Measurements from ENCODE around the gene LRP5.

The LRP5 gene

GRCh38 chr11:68382358-68382998 lies 70.1 kb downstream of the LRP5 start:
- DNase-seq (ENCODE audit: low read depth) = no peak
- no peak for TF ChIP-seq CTCF (IDR thresholded peaks at IDR 0.05; ENCODE audit: insufficient read depth, low read depth, low read length, missing control alignments)
- no peak overlapping the region for H3K4me3 ChIP-seq (ENCODE audit: low read length)

GRCh38 chr11:68383976-68384501 lies 71.6 kb downstream of the LRP5 start:
- TF ChIP-seq CTCF (IDR thresholded peaks at IDR 0.05; ENCODE audit: insufficient read depth, low read depth, low read length, missing control alignments) = peak; percentile 90
- DNase-seq (ENCODE audit: low read depth) = peak; percentile 45

GRCh38 chr11:68384530-68385081 lies 72.2 kb downstream of the LRP5 start:
- no peak for DNase-seq (ENCODE audit: low read depth)
- no peak overlapping the region for H3K4me3 ChIP-seq (ENCODE audit: low read length)
- TF ChIP-seq CTCF (IDR thresholded peaks at IDR 0.05; ENCODE audit: insufficient read depth, low read depth, low read length, missing control alignments) = no peak

More at GRCh38 chr11:68383976-68384501, 71.6 kb downstream of the LRP5 start:
- no peak overlapping the region for H3K4me3 ChIP-seq (ENCODE audit: low read length)

- no peak overlapping the region for H3K4me3 ChIP-seq (ENCODE audit: low read length)
- no peak for DNase-seq (ENCODE audit: low read depth)
- TF ChIP-seq CTCF (IDR thresholded peaks at IDR 0.05; ENCODE audit: insufficient read depth, low read depth, low read length, missing control alignments) = no peak
These were observed 72.7 kb downstream of the LRP5 start for GRCh38 chr11:68385128-68385527.

GRCh38 chr11:68386331-68386978 lies 74.1 kb downstream of the LRP5 start:
- peak; percentile 27 for DNase-seq (ENCODE audit: low read depth)
- no peak overlapping the region for H3K4me3 ChIP-seq (ENCODE audit: low read length)
- no peak for TF ChIP-seq CTCF (IDR thresholded peaks at IDR 0.05; ENCODE audit: insufficient read depth, low read depth, low read length, missing control alignments)

- no peak for TF ChIP-seq CTCF (IDR thresholded peaks at IDR 0.05; ENCODE audit: insufficient read depth, low read depth, low read length, missing control alignments)
- no peak for DNase-seq (ENCODE audit: low read depth)
- H3K4me3 ChIP-seq (ENCODE audit: low read length) = no peak overlapping the region
These were observed 75.4 kb downstream of the LRP5 start for GRCh38 chr11:68387840-68388239.

Measured in epithelial cell of esophagus (primary cell).